Hematopoietic multipotent progenitor cell (in vitro differentiated cells): ENCODE measurements around the gene MXRA7. TPM values are rescaled to one million over a fixed set of nuclear protein-coding genes. Genes with fewer than 3 reads are reported as not detected.
"Not testable (repeated sequence)": the region's sequence is repeated elsewhere in the genome, so short reads cannot be mapped to it uniquely, and the experiment has no call there.

ENCODE experiments used
- DNase-seq, 3 donors: peaks; one replicate each; pipeline ENCODE4 v3.0.0-alpha.2; 2011 to 2015; ENCODE audit warnings: low read depth in 2 of 3, low spot score in 2 of 3
- total RNA-seq: library from RNA; depleted of rRNA; stranded (reverse); fragments of >200 nt; gene quantifications from one replicate; pipeline ENCODE4 v1.2.3, GENCODE V29; 2012

MXRA7 gene
- total RNA-seq, 1 donor, result 3.2 TPM

DNA sequence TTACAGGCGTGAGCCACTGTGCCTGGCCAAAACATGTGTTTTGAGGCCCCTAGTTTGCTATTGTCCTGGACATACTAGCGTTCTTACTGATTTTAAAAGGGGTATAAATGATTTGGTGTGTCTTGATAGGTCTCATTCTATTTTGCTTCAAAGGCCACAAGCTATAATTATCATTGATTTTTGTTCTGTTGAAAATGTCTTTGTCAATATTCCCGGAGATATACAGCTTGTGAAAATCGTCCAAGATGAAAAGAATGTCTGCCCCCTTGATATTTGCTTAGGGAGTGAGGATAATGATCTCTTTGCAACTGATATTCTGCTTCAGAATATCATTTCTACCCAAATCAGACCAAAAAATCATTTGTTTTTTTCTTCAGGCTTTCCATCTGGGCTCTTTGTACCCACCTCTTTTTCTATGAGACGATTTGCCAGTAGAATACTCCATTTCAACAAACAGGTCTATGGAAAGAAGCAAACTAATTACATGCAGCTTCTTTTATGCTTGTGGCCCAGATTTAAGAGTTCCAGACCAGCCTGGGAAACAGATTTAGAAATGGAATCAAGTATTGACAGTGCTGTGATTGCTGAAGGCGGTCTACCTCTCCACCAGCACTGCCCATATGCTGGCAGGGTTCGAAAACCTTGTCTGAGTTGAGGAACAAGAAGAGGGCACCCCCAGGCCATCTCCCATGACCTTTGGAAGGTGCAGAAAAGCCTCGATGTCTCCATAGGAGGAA is 53.1 kb downstream of the MXRA7 start:
- DNase-seq, result no peak

DNA sequence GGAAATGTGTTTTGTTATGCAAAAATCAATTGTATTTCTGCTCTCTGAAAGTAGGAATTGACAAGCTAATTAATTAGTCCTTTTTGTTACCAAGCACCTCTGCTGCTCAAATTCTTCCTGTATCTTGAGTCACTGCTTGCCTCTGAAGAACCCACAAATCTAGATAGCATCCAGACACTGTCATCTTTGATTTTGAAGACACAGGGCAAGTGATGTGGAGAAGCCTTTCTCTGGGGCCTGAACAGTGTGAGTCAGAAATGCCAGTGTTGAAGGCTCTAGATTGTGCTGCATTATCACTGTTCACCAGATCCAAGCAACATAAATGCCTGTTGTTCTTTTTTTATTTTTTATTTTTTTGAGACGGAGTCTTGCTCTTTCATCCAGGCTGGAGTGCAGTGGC is 56.4 kb downstream of the MXRA7 start:
- peak in 1 of 3 donors; percentile 11 for DNase-seq

- no peak for DNase-seq
Measured at GRCh38 chr17:76650504-76650903, 60.3 kb downstream of the MXRA7 start.

DNA sequence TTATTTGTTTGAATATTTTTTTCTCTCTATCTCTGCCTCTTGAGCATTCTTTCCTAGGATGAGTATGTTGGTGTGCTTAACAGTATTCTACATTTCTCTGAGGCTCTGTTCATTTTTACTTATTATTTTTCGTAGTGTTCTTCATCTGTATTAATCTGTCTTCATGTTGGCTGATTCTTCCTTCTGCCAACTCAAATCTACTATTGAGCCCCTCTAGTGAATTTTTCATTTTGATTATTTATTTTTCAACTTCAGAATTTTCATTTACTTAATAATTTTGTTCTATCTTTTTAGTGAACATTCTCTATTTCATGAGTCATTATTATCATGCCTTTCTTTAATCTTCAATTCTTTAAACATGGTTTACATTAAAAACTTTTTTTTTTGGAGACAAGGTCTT is 64.1 kb downstream of the MXRA7 start:
- DNase-seq, result no peak

- DNase-seq, result no peak
Measured at GRCh38 chr17:76645481-76645880, 65.3 kb downstream of the MXRA7 start.

DNA sequence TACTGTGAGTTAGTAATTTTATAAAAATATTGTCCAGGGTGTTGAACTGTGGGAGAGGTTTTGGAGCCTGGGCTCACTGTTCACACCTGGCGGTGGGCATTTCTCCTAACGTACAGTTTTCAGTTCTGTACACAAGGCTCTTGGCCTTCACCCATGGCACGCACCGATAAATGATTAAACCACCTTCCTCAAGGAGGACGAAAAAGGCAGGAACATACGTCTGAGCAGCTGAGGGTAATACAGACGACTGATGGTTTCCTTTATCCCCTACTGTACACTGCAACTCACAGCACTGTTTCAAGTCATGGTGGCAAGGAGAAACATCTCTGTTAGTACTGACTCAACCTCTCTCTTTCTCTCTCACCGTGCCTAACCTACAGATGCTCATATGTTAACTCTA is 65.8 kb downstream of the MXRA7 start:
- no peak for DNase-seq

GRCh38 chr17:76643553-76644148 is 67.1 kb downstream of the MXRA7 start, which contains the start of gene ST6GALNAC1:
Gene ST6GALNAC1 (minus strand): TSS chr17:76643757. CDS start chr17:76643638, 119 bp downstream.
- DNase-seq, result no peak

DNA sequence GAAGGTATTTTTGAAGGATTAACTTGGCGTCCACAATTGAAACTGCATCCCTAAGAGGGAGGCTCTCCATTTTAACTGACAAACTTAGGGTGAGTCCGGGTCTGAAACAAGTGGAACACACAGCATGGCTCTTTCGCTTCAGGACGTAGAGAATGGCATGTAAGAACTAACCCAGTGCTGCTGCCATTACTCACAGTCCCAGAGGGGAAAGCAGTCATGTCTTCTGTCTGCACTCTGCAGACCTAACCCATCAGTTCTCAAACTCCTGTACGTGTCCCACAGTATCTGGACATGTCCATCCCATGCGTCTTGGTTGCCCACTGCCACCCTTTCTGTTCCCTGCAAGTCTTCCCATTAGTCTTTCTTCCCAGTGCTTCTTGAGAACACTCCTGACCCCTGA is 67.8 kb downstream of the MXRA7 start:
- DNase-seq, result no peak

DNA sequence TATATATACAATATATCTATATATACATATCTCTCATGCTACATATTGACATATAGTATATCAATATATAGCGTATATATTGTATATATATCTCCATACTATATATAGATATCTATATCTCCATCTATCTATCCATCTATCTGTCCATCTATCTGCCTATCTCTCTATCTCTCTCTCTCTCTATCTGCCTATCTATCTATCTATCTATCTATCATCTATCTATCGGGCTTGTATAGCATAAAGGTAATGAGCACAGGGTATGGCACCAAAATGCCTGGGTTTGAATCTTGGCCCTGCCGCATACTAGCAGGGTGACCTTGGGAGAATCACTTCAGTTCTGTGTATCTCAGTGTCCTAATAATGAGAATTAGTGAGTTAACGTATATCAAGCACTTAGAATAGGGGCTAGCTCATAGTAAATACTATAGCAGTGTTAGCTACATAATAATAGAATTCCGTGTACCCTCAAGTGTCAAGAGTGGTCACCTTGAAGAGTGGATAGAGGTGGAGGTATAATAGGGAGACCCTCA is 68.7 kb downstream of the MXRA7 start:
- no peak for DNase-seq

DNA sequence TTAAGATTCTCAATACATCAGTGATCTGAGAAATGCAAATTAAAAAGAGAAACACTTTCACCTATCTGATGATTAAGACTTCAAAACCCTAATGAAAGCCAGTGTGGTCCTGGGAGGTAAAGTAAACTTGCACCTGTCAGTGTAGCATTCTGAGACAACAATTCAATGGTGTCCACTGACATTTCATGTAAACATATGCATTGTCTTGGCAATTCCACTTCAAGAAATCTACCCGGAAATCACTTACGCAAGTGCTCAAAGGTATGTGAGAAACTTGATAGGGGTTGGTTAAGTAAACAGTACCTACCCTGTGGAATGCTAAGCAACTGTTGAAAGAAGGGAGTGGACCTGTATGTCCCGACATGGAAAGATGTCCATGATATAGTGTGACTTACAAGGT is 69.3 kb downstream of the MXRA7 start:
- DNase-seq, result no peak

GRCh38 chr17:76640550-76641380 is 70.0 kb downstream of the MXRA7 start:
- DNase-seq, result no peak

DNA sequence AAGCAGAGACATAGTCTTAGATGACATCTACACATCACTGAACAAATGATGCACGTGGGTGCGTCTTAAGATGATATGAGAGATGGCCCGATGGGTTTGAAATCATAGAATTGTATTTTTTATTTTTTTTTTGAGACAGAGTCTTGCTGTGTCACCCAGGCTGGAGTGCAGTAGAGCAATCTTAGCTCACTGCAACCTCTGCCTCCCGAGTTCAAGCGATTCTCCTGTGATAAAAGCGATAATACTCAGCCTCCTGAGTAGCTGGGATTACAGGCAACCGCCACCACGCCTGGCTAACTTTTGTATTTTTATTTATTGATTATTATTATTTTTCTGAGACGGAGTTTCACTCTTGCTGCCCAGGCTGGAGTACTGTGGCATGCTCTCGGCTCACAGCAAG is 72.5 kb downstream of the MXRA7 start:
- no peak for DNase-seq

- not testable (repeated sequence) for DNase-seq
Measured at GRCh38 chr17:76636486-76637206, 74.1 kb downstream of the MXRA7 start.

GRCh38 chr17:76635659-76636360 is 75.0 kb downstream of the MXRA7 start:
- DNase-seq, result no peak

DNA sequence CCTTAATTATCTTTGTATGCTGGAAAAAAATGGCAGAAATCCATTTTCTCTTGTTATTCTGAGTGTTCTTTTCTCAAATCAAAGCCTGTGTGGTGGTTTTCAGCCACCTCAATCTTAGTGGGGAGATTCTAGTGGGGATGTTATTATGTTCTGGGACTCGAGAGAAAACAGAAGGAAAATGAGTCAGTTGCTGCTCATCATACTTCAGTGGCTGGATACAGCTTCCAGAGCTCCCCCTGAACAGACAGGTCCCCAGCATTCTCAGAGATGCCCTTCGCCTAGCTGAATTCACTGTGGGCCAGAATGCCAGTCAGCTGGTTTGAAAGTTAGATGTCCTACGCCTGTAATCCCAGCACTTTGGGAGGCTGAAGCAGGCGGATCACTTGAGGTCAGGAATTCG is 75.7 kb downstream of the MXRA7 start:
- DNase-seq, result no peak

- no peak for DNase-seq
Measured at GRCh38 chr17:76633628-76634328, 77.0 kb downstream of the MXRA7 start.

DNA sequence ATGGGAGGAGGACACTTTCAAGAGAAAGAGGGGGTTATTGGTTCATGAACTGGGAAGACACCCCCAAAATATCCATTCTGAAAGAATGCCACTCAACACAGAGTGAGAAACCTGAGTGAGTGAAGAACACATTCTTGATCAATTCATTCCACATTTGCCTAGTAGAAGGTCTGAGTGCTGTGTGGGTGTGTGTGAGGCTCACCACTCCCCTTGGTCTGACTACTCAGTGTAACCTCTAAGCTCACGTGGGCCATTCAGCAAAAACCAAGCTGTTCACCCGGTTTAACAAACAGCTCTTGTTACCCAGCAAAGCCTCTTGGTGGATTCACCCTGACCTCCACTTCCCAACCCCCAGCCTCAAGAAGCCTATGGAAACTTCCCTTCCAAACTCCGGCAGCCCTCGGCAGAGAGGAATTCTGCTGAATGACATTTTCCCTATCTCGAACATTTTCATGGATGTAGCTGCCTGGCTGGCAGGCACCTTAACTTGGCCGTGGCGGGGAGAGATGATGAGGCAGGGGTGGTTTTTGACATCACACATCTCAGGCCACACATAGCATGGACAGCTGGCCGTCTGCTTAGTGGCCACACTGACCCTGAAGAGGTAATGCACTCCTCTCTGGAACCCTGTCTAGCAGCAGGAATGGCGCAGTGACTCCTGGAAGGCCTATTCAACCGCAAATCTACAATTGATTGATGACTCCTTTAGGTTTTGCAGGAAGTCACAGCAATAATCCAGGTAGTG is 78.8 kb downstream of the MXRA7 start:
- no peak for DNase-seq

GRCh38 chr17:76630151-76630550 is 80.6 kb downstream of the MXRA7 start:
- DNase-seq, result no peak
